GM20000 (cell line): ENCODE data around the gene S100PBP.

Experiments
- DNase-seq: peaks from one replicate; pipeline ENCODE4 v3.0.0; 2012; ENCODE audit warnings: low spot score
- TF ChIP-seq, protein P1 (sequence below): IDR thresholded peaks from 2 replicates; pipeline ENCODE4 v1.5.1; 2012; ENCODE audit warnings: mild to moderate bottlenecking, control low read depth; ENCODE audit errors: extremely low read depth, missing control alignments

Gene S100PBP

DNA sequence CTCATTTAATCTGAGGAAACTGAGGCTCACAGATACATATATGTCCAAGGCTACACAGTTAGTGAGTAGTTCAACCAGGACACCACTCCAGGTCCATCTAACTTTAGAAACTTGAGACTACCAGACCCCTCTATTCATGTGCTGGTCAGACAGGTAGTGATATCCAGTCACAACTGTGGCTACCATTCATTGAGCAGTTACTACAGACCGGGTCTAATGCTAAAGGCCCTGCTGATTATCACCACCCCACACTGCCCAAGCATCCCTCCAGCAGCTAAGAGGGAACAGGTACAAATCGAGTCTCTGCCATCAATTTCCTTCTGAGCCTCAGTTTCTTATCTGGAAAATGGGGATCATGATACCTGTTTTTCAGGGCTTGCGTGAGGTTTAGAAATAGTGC, 74.2 kb downstream of the S100PBP start:
- DNase-seq: no peak
- TF ChIP-seq, protein P1, sequence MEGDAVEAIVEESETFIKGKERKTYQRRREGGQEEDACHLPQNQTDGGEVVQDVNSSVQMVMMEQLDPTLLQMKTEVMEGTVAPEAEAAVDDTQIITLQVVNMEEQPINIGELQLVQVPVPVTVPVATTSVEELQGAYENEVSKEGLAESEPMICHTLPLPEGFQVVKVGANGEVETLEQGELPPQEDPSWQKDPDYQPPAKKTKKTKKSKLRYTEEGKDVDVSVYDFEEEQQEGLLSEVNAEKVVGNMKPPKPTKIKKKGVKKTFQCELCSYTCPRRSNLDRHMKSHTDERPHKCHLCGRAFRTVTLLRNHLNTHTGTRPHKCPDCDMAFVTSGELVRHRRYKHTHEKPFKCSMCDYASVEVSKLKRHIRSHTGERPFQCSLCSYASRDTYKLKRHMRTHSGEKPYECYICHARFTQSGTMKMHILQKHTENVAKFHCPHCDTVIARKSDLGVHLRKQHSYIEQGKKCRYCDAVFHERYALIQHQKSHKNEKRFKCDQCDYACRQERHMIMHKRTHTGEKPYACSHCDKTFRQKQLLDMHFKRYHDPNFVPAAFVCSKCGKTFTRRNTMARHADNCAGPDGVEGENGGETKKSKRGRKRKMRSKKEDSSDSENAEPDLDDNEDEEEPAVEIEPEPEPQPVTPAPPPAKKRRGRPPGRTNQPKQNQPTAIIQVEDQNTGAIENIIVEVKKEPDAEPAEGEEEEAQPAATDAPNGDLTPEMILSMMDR: no peak

DNA sequence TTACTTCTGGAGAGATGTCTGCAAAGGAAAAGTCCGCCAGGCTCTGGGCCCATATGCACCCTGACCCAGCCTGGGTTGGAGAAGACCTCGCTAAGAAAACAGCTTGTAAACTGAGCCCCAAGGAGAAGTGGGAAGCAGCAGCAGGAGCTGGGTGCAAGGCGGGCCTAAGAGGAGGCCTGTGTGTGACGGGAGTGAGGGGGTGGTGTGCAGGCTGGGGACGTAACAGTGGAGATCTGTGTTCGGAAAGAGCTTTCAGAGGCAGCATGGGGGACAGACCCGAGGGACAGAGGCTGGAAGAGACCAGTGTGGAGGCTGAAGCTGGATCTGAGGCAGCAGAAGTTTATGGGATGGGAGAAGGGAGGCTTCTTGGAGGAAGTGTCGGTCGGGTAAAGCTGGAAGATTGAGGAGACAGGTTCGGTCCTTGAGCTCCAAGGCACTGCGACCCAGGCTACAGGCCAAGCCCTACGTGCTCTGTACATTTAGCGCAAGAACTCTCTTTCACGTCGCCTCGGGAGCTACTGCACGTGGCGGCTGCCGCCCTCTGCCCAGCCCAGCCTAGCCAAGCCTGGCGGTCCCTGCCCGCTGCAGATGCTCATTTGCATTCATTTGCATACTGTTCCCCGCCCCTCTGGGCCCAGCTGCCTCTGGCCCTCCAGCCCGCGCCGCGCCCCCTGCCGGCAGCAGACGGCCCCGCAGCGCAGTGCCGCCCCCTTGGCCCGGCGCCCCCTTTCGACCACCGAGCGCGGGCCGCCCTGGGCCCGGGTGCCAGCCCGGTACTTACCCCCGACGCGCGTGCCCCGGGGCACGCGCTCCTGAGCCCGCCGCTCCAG, 75.1 kb downstream of the S100PBP start:
- DNase-seq: peak; percentile 83
- TF ChIP-seq, protein P1: peak; percentile 91

DNA sequence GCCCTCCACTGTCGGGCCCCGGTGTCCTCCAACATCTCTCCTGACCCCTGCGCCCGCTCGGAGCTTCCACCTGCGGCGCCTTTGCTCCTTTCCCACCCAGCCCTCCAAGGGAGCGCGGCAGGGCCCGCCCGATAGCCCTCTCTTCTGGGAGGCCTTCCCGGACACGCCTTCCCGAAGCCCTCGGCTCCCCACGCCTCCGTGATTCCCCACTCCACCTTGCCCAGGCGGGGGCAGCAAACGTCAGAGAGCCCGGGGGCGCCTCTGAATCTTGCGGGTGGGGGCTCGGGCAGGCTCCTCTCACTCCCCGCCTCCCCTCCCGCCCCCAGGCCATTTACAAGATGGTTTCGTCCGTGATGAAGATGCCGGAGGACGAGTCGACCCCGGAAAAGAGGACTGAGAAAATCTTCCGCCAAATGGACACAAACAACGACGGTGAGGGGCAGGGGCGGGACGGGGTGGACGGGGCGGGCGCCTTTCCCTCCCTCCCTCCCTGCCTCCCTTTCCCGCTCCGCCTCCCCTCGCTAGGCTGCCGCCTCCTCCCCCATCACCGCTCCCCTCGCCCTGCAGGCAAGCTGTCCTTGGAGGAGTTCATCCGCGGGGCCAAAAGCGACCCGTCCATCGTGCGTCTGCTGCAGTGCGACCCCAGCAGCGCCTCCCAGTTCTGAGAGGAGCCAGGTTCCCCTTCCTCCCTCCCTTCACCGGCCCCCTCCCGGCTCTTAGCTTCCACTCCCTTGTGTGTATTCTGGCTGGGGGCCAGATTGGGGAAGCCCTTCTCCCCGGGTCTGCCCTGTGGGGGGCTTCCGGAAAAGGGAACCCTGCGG, 76.0 kb downstream of the S100PBP start:
- DNase-seq: no peak
- TF ChIP-seq, protein P1: no peak

DNA sequence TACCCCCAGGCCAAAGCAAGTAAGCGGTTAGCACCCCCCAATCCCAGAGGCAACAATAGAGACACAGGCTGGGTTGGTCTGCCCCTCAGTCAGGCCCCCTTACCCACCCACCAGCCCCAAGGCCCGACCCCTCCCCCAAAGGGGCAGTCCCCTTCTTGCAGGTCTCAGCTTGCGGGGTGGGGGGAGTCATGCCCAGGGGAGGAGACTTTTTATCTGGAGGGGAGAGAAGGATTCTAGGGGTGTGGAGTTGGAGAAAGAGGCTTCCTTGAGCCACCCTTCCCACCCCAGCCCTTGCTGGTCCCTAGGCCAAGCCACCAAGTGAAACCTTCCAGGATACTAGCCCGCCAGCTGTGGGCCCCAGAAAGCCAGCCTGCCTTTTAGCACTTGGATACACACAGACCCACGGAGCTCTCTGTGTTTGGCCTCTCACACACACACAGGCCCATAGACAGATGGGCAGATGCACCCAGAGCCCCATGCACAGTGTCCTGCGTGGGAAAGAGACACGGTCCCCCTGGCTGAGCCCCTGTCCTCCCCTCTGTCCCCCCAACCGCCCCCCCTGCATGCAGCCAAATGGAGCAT, 76.7 kb downstream of the S100PBP start:
- DNase-seq: no peak
- TF ChIP-seq, protein P1: no peak

DNA sequence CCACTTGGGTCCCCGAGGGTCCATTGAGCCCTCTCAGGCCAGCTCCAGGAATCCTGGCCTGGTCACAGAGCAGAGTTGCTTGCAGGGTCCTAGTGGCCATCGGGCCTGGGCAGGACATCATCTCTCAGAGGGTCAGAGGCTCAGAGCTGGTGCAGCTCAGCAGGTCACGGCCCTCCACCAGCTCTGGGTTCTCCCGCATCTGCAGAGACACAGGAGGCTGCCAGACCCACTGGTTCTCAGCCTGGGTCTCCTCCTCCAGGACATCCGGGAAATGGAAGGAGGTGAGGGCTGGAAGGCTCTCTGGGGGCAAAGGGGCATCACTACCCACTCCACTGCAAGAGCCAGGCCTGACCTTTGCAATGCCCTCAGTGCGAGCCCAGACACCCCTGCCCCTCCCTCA, 77.2 kb downstream of the S100PBP start:
- TF ChIP-seq, protein P1: no peak

DNA sequence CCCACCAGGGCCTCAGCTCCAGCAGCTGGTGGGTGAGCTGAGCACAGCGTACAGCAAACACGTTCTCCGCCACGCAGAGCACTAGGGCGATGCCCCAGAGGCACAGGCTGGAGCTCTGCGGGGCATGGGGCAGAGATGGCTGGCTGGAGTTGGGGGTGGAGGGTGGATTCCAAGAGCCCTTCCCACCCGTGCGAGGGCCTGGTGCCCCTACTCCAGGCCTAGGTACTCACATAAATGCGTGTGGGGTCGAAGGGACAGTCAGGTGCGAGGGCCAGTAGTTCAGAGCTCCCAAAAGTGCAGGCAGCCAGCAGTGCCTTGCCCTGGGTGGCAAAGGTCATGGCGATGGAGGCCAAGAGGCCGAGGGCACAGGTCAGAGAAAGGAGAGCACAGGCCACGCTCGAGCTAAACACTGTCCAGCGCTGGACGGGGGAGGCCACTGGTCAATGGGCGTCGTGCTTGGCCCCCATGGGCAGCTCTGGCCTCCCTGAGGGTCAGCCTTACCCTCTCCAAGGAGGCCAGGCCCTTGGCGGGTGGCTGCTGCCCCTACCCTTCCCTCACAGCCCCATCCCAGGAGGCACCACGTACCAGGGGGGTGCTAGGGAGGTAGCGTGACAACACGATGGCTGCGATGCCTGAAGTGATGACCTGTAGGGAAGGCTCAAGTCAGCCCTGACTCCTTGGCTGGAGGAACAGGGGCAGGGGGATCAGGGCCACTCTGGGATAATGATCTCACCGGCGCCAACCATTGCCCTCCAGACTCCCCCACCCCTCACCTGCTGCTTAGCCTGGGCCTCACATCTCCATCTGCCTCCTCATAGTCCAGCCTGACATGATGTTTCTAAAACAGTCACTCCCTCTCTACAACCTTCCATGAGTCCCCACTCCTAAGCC, 78.1 kb downstream of the S100PBP start:
- TF ChIP-seq, protein P1: no peak
- DNase-seq: no peak

More for the DNA sequence above, 77.2 kb downstream of the S100PBP start:
- DNase-seq: no peak
